ENCODE data around the gene RBM33. TPM values are rescaled to one million over a fixed set of nuclear protein-coding genes. Genes with fewer than 3 reads are reported as not detected.

Gene RBM33
- total and polyA plus RNA-seq, 2 of the 13 experiments (the other 11 are each of a cell fraction or from before 2014, with no cell fraction given) = 12.4 to 28.9 TPM

DNA sequence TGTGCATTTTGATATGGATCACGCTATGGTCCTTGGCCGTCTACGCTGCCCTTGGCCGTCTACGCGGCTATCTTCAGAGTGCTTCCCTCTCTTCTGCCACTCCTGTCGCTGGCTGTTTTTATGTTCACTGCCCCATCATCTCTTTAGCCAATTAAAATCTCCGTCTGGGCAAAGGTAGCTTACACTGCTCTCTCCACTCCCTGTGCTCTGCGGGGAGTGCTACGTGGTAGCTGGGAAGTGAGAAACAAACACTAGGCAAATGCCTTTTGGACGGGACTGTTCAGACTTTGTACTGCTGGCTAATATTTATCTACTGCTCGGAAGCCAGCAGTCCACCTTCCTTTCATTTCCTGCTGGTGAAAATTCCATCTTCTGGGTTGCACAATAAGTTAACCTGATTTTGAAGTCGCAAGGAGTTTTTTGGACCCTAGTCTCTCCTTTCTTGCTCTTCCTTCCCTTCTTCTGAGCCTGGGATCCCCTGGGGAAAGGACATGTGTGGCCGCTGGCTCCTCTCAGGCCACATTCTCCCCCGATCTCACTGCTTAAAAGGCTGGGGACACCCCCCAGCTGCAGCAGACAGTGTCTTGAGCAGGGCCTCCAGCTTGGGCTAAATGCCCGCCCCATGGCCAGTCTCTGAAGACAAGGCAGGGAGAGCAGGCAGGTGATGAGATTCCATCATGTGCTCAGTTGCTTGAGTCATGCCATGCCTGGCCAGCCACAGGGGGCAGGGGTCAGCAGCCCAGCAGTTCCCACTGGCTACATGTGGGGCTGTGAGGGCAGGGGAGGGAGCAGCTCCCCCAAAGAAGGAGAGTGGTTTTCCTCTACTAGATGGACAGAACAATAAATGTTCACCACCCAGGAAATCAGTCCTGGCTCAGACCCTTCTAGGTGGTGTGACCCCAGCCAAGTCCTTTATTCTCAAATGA lies 25.5 kb upstream of the RBM33 start (continued):
- TF ChIP-seq, protein P1, sequence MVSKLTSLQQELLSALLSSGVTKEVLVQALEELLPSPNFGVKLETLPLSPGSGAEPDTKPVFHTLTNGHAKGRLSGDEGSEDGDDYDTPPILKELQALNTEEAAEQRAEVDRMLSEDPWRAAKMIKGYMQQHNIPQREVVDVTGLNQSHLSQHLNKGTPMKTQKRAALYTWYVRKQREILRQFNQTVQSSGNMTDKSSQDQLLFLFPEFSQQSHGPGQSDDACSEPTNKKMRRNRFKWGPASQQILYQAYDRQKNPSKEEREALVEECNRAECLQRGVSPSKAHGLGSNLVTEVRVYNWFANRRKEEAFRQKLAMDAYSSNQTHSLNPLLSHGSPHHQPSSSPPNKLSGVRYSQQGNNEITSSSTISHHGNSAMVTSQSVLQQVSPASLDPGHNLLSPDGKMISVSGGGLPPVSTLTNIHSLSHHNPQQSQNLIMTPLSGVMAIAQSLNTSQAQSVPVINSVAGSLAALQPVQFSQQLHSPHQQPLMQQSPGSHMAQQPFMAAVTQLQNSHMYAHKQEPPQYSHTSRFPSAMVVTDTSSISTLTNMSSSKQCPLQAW (CRISPR knock-in tag; IDR thresholded peaks at IDR 0.05) = peak; percentile 99
- peak; percentile 59; the same call in 1 of the 2 replicates for TF ChIP-seq ZNF766 (CRISPR knock-in tag; IDR thresholded peaks at IDR 0.05; ENCODE audit: borderline replicate concordance)
- TF ChIP-seq KAT2B (IDR thresholded peaks at IDR 0.05; ENCODE audit: borderline replicate concordance, low read depth, low read length) = no peak
- TF ChIP-seq PTBP1 (IDR thresholded peaks at IDR 0.05; ENCODE audit: low read depth, low read length, poor library complexity, severe bottlenecking) = no peak
- TF ChIP-seq EED (CRISPR knock-in tag; IDR thresholded peaks at IDR 0.05) = no peak
- no peak for TF ChIP-seq ZNF512 (CRISPR knock-in tag; IDR thresholded peaks at IDR 0.05)
- no peak for TF ChIP-seq SUZ12 (IDR thresholded peaks at IDR 0.05; ENCODE audit: low read depth, low read length)
- TF ChIP-seq KAT8 (CRISPR knock-in tag; IDR thresholded peaks at IDR 0.05) = peak; percentile 79
- TF ChIP-seq SKIL (CRISPR knock-in tag; IDR thresholded peaks at IDR 0.05; ENCODE audit: borderline replicate concordance) = peak; percentile 65; the same call in 1 of the 2 replicates
- TF ChIP-seq, protein P2, sequence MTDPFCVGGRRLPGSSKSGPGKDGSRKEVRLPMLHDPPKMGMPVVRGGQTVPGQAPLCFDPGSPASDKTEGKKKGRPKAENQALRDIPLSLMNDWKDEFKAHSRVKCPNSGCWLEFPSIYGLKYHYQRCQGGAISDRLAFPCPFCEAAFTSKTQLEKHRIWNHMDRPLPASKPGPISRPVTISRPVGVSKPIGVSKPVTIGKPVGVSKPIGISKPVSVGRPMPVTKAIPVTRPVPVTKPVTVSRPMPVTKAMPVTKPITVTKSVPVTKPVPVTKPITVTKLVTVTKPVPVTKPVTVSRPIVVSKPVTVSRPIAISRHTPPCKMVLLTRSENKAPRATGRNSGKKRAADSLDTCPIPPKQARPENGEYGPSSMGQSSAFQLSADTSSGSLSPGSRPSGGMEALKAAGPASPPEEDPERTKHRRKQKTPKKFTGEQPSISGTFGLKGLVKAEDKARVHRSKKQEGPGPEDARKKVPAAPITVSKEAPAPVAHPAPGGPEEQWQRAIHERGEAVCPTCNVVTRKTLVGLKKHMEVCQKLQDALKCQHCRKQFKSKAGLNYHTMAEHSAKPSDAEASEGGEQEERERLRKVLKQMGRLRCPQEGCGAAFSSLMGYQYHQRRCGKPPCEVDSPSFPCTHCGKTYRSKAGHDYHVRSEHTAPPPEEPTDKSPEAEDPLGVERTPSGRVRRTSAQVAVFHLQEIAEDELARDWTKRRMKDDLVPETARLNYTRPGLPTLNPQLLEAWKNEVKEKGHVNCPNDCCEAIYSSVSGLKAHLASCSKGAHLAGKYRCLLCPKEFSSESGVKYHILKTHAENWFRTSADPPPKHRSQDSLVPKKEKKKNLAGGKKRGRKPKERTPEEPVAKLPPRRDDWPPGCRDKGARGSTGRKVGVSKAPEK (CRISPR knock-in tag; IDR thresholded peaks at IDR 0.05; ENCODE audit: borderline replicate concordance) = peak; percentile 2; the same call in 1 of the 2 replicates
- no peak for TF ChIP-seq RNF2 (conservative IDR thresholded peaks at IDR 0.05; ENCODE audit: low read depth)
- peak; percentile 11; the same call in 1 of the 2 replicates for TF ChIP-seq PRDM10 (CRISPR knock-in tag; IDR thresholded peaks at IDR 0.05; ENCODE audit: low read depth)
- TF ChIP-seq LCORL (IDR thresholded peaks at IDR 0.05) = no peak
- peak; percentile 87 for TF ChIP-seq LCORL (CRISPR knock-in tag; IDR thresholded peaks at IDR 0.05)
- no peak for TF ChIP-seq ZNF17 (CRISPR knock-in tag; IDR thresholded peaks at IDR 0.05)
- peak; percentile 66 for TF ChIP-seq RBFOX2 (IDR thresholded peaks at IDR 0.05; ENCODE audit: low read depth, low read length)
